ENCODE data around the gene SPTBN1. TPM values are rescaled to one million over a fixed set of nuclear protein-coding genes. Genes with fewer than 3 reads are reported as not detected.
A peak's percentile ranks its signal among the peaks of the same experiment; 100 is the strongest.
"Not testable (repeated sequence)": the region's sequence is repeated elsewhere in the genome, so short reads cannot be mapped to it uniquely, and the experiment has no call there.

SPTBN1 gene
- total RNA-seq, 1 experiment from 2014 or later = 120 TPM

- no peak for DNase-seq (ENCODE audit: low read depth)
Observed at GRCh38 chr2:54502731-54503130, 46.6 kb downstream of the SPTBN1 start.

- peak; percentile 41 for DNase-seq (ENCODE audit: low read depth)
Observed at GRCh38 chr2:54503192-54503591, 47.1 kb downstream of the SPTBN1 start.

- no peak for DNase-seq (ENCODE audit: low read depth)
Observed at GRCh38 chr2:54503828-54504227, 47.7 kb downstream of the SPTBN1 start.

GRCh38 chr2:54504866-54505265, 48.7 kb downstream of the SPTBN1 start:
- DNase-seq (ENCODE audit: low read depth) = no peak

GRCh38 chr2:54508541-54508940, 52.4 kb downstream of the SPTBN1 start:
- peak; percentile 65 for DNase-seq (ENCODE audit: low read depth)

GRCh38 chr2:54509043-54509442, 52.9 kb downstream of the SPTBN1 start:
- DNase-seq (ENCODE audit: low read depth) = not testable (repeated sequence)

- DNase-seq (ENCODE audit: low read depth) = no peak
Observed at GRCh38 chr2:54510916-54511315, 54.8 kb downstream of the SPTBN1 start.

GRCh38 chr2:54512183-54512582, 56.1 kb downstream of the SPTBN1 start:
- no peak for DNase-seq (ENCODE audit: low read depth)

GRCh38 chr2:54512663-54513362, 56.7 kb downstream of the SPTBN1 start:
- peak; percentile 29 for DNase-seq (ENCODE audit: low read depth)

GRCh38 chr2:54513363-54513715, 57.2 kb downstream of the SPTBN1 start:
- no peak for DNase-seq (ENCODE audit: low read depth)

GRCh38 chr2:54514822-54515569, 58.9 kb downstream of the SPTBN1 start:
- DNase-seq (ENCODE audit: low read depth) = peak; percentile 54

GRCh38 chr2:54516842-54517241, 60.7 kb downstream of the SPTBN1 start:
- DNase-seq (ENCODE audit: low read depth) = no peak

GRCh38 chr2:54518016-54518415, 61.9 kb downstream of the SPTBN1 start:
- not testable (repeated sequence) for DNase-seq (ENCODE audit: low read depth)

GRCh38 chr2:54518430-54518829, 62.3 kb downstream of the SPTBN1 start:
- DNase-seq (ENCODE audit: low read depth) = no peak

GRCh38 chr2:54519841-54520459, 63.8 kb downstream of the SPTBN1 start:
- no peak for DNase-seq (ENCODE audit: low read depth)

- DNase-seq (ENCODE audit: low read depth) = peak; percentile 92
Observed at GRCh38 chr2:54520687-54521086, 64.6 kb downstream of the SPTBN1 start.

- DNase-seq (ENCODE audit: low read depth) = peak; percentile 59
Observed at GRCh38 chr2:54522624-54523281, 66.6 kb downstream of the SPTBN1 start.

GRCh38 chr2:54523324-54523959, 67.3 kb downstream of the SPTBN1 start:
- peak; percentile 73 for DNase-seq (ENCODE audit: low read depth)

- DNase-seq (ENCODE audit: low read depth) = peak; percentile 93
Observed at GRCh38 chr2:54524226-54524991, 68.3 kb downstream of the SPTBN1 start.

GRCh38 chr2:54525321-54525720, 69.2 kb downstream of the SPTBN1 start:
- DNase-seq (ENCODE audit: low read depth) = no peak
